Fibroblast of villous mesenchyme (primary cell): ENCODE data around the gene SNX4. TPM values are rescaled to one million over a fixed set of nuclear protein-coding genes. Genes with fewer than 3 reads are reported as not detected.

Experiments
- DNase-seq: peaks from one replicate; pipeline ENCODE4 v3.0.0-alpha.2; 2010; ENCODE audit warnings: low read depth
- H3K4me3 ChIP-seq: 2 replicates; pipeline ENCODE4 v1.5.1; 2011; ENCODE audit warnings: low read depth, mild to moderate bottlenecking, low read length
- CTCF ChIP-seq: IDR thresholded peaks from 2 replicates; pipeline ENCODE4 v1.5.1; 2012; ENCODE audit warnings: low read depth, mild to moderate bottlenecking, low read length; ENCODE audit not compliant: insufficient read depth
- total RNA-seq: library from RNA; depleted of rRNA; stranded (reverse); fragments of >200 nt; gene quantifications from 2 replicates; pipeline ENCODE4 v1.2.3, GENCODE V29; 2012

Gene SNX4
- total RNA-seq, 1 donor: 37.6 TPM

DNA sequence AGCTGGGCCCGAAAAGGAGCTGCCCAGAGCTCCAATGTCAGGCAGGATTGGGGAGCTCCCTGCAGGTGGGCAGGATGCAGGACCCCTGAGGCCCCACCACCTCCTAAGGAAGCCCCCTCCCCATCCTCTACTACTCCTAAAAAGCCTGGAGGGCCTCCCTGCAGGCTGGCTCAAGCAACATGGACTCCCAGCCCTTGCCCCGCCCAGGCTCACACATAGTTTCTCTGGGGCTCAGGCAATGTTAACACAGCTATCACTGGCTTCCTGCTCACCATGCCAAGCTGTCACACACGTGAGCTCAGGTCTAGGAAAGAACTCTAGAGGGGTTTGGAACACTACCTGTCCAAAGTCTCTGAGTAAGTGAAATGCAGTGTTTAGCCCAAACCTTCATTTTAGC is 79.4 kb downstream of the SNX4 start:
- no peak for DNase-seq
- TF ChIP-seq CTCF: no peak
- no peak overlapping the region for H3K4me3 ChIP-seq

GRCh38 chr3:125437631-125438435 is 82.2 kb downstream of the SNX4 start:
- TF ChIP-seq CTCF: peak; percentile 98

DNA sequence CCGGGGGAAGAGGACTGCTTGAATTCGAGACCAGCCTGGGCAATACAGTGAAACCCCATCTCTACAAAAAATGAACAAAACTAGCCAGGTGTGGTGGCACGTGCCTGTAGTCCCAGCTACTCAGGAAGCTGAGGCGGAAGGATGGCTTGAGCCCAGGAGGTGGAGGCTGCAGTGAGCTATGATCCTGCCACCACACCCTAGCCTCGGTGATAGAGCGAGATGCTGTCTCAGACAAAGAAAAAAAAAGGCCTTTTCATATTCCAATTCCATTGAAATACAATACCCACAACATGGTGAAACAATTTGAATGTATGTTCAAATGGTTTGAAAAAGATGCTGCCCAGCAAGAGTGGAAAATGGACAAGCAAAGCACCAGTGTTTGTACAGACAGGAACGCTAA is 83.1 kb downstream of the SNX4 start:
- no peak for DNase-seq
- no peak overlapping the region for H3K4me3 ChIP-seq
- TF ChIP-seq CTCF: no peak

More at GRCh38 chr3:125437631-125438435, 82.2 kb downstream of the SNX4 start:
- DNase-seq: peak; percentile 47
- H3K4me3 ChIP-seq: no peak overlapping the region

DNA sequence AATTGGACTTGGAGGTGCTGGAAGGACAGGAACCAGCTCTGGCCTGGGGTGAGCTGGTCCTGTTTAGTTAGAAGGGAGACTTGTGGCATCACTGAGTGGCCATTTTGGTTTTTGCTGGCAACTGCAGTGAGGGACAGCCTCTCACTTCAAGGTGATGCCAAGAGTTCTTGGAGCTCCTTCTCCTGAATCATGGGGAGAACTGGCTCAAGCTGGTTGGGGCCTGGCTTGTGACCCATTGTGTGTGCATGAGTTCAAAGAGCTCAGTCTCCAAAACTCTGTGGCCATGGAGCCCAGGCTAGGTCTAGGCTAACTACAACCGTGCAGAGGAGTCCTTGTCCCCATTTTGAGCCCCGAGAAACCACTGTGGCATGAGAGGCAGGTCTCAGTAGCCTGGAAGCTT is 84.8 kb downstream of the SNX4 start:
- no peak overlapping the region for H3K4me3 ChIP-seq
- no peak for DNase-seq
- TF ChIP-seq CTCF: no peak

- no peak for TF ChIP-seq CTCF
- H3K4me3 ChIP-seq: no peak overlapping the region
- no peak for DNase-seq
Measured at GRCh38 chr3:125434582-125435011, 85.4 kb downstream of the SNX4 start.

GRCh38 chr3:125433611-125434041 is 86.4 kb downstream of the SNX4 start:
- DNase-seq: no peak

More at GRCh38 chr3:125433611-125434041, 86.4 kb downstream of the SNX4 start:
- no peak overlapping the region for H3K4me3 ChIP-seq
- no peak for TF ChIP-seq CTCF
